ENCODE results near the gene PLA2G4F.

GRCh38 chr15:42154956-42155355, 1.5 kb downstream of the PLA2G4F start:
- no peak for TF ChIP-seq CTCF (IDR thresholded peaks at IDR 0.05)
- TF ChIP-seq POLR2A (IDR thresholded peaks at IDR 0.05), result no peak

All from body of pancreas (tissue), 4 donors.